ENCODE measurements around the gene TRMU.

DNA sequence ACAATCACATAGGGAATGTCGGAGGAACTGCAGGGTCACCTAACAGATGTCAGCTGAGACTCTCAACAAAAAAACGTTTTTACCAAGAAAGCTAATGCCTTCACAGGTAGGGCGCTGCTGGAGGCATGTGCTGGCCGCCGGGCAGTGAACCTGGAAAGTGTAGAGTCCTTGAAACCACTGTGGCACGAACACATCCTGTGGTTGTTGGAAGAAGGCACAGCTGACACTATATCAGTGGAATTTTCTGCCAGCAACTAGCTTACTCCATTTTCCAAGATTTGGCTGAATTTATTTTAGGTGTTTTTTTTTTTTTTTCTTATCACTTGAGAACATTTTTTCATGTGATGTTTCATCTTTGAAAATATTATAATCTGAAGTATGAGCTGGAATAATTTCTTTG lies 14.2 kb downstream of the TRMU start:
- no peak for TF ChIP-seq EZH2 (IDR thresholded peaks at IDR 0.05; ENCODE audit: borderline replicate concordance, low read depth, low read length, poor library complexity, severe bottlenecking)
- TF ChIP-seq, protein P1, sequence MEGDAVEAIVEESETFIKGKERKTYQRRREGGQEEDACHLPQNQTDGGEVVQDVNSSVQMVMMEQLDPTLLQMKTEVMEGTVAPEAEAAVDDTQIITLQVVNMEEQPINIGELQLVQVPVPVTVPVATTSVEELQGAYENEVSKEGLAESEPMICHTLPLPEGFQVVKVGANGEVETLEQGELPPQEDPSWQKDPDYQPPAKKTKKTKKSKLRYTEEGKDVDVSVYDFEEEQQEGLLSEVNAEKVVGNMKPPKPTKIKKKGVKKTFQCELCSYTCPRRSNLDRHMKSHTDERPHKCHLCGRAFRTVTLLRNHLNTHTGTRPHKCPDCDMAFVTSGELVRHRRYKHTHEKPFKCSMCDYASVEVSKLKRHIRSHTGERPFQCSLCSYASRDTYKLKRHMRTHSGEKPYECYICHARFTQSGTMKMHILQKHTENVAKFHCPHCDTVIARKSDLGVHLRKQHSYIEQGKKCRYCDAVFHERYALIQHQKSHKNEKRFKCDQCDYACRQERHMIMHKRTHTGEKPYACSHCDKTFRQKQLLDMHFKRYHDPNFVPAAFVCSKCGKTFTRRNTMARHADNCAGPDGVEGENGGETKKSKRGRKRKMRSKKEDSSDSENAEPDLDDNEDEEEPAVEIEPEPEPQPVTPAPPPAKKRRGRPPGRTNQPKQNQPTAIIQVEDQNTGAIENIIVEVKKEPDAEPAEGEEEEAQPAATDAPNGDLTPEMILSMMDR (conservative IDR thresholded peaks at IDR 0.05; ENCODE audit: low read depth, low read length) = no peak

All from A673 (cell line).